HepG2 (cell line): ENCODE results near the gene ZNF628. TPM values are rescaled to one million over a fixed set of nuclear protein-coding genes. Genes with fewer than 3 reads are reported as not detected.
A peak's percentile ranks its signal among the peaks of the same experiment; 100 is the strongest.

Source experiments
- ATF7 ChIP-seq, 2 experiments: fragments of 450-650 bp in 1 of 2; sonication (generic) in 1 of 2; formaldehyde crosslinking in 1 of 2; IDR thresholded peaks; 2 replicates each; pipeline versions ENCODE4 v1.4.0 to v1.6.1; 2016 to 2020; ENCODE audit warnings: antibody characterized with exemption in 1 of 2, mild to moderate bottlenecking in 1 of 2, missing genetic modification reagents in 1 of 2
- EEA1 ChIP-seq: sonication (generic); formaldehyde crosslinking; IDR thresholded peaks from 2 replicates; pipeline ENCODE4 v1.5.1; 2020; ENCODE audit warnings: mild to moderate bottlenecking, missing genetic modification reagents, borderline replicate concordance
- KLF13 ChIP-seq: sonication (generic); formaldehyde crosslinking; IDR thresholded peaks from 2 replicates; pipeline ENCODE4 v1.4.0; 2020; ENCODE audit warnings: mild to moderate bottlenecking, missing genetic modification reagents
- MXD4 ChIP-seq: IDR thresholded peaks from 2 replicates; pipeline ENCODE4 v1.6.1; 2016; ENCODE audit warnings: mild to moderate bottlenecking, missing biosample characterization, missing genetic modification reagents
- NCOA5 ChIP-seq: sonication (generic); formaldehyde crosslinking; IDR thresholded peaks from 2 replicates; pipeline ENCODE4 v1.4.0; 2020; ENCODE audit warnings: missing genetic modification reagents
- POLR2AphosphoS2 ChIP-seq: IDR thresholded peaks from 2 replicates; pipeline ENCODE4 v1.6.1; 2011; ENCODE audit warnings: low read depth, low read length, improper control_type of control experiment
- PPARG ChIP-seq: conservative IDR thresholded peaks from 2 replicates; pipeline ENCODE4 v1.6.1; 2016; ENCODE audit warnings: missing biosample characterization, missing genetic modification reagents
- RELA ChIP-seq: sonication (generic); formaldehyde crosslinking; IDR thresholded peaks from 2 replicates; pipeline ENCODE4 v1.4.0; 2020; ENCODE audit warnings: missing genetic modification reagents
- SNRNP70 ChIP-seq: fragments of 200-400 bp; formaldehyde crosslinking; IDR thresholded peaks from 2 replicates; pipeline ENCODE4 v1.6.1; 2017; ENCODE audit warnings: mild to moderate bottlenecking, low read depth, low read length, moderate library complexity
- YEATS2 ChIP-seq: sonication (generic); formaldehyde crosslinking; IDR thresholded peaks from 2 replicates; pipeline ENCODE4 v1.4.0; 2020; ENCODE audit warnings: missing genetic modification reagents, borderline replicate concordance
- ZFP41 ChIP-seq: sonication (generic); formaldehyde crosslinking; IDR thresholded peaks from 2 replicates; pipeline ENCODE4 v1.4.0; 2020; ENCODE audit warnings: mild to moderate bottlenecking, missing genetic modification reagents, borderline replicate concordance
- ZFP82 ChIP-seq: sonication (generic); formaldehyde crosslinking; IDR thresholded peaks from 2 replicates; pipeline ENCODE4 v1.5.1; 2020; ENCODE audit warnings: mild to moderate bottlenecking, missing genetic modification reagents, borderline replicate concordance
- ZFX ChIP-seq: sonication (generic); formaldehyde crosslinking; IDR thresholded peaks from 2 replicates; pipeline ENCODE4 v1.4.0; 2020; ENCODE audit warnings: mild to moderate bottlenecking, low read depth, missing genetic modification reagents, moderate library complexity
- ZNF3 ChIP-seq: IDR thresholded peaks from 2 replicates; pipeline ENCODE4 v1.7.0; 2017; ENCODE audit warnings: inconsistent platforms
- ZNF674 ChIP-seq: sonication (generic); formaldehyde crosslinking; IDR thresholded peaks from 2 replicates; pipeline ENCODE4 v1.5.0; 2020; ENCODE audit warnings: low read depth, mild to moderate bottlenecking, missing genetic modification reagents
- polyA plus RNA-seq, 8 experiments: library from polyadenylated mRNA; depleted of rRNA in 3 of 8; stranded (reverse) in 7 of 8; unstranded in 1 of 8; fragments of >200 nt; fragmentation: Illumina TruSeq in 4 of 8; extraction: Trizol in 4 of 8; gene quantifications; 2 replicates each; pipeline versions ENCODE4 v1.2.1 to v1.2.3, GENCODE V29; 2011 to 2016; ENCODE audit warnings: low read depth in 4 of 8, missing spikeins in 1 of 8, mixed read lengths in 1 of 8; ENCODE audit not compliant: insufficient read depth in 1 of 8
- total RNA-seq, 5 experiments: library from RNA; depleted of rRNA; stranded (reverse); fragments of >200 nt; fragmentation: Illumina TruSeq; extraction: Trizol; gene quantifications; 2 replicates each; pipeline ENCODE4 v1.2.3, GENCODE V29; 2016; ENCODE audit warnings: low read depth in 1 of 5
- TF ChIP-seq, protein P1 (sequence below): sonication (generic); formaldehyde crosslinking; IDR thresholded peaks from 2 replicates; pipeline ENCODE4 v1.9.0; 2021; ENCODE audit warnings: mild to moderate bottlenecking, missing genetic modification reagents
- TF ChIP-seq, protein P2 (sequence below): IDR thresholded peaks from 2 replicates; pipeline ENCODE4 v1.6.1; 2016
- TF ChIP-seq, protein P3 (sequence below), 2 experiments: sonication (generic) in 1 of 2; formaldehyde crosslinking in 1 of 2; IDR thresholded peaks; 2 replicates each; pipeline versions ENCODE4 v1.4.0 to v1.6.1; 2018 to 2020; ENCODE audit warnings: missing genetic modification reagents in 2 of 2, borderline replicate concordance in 1 of 2, low read depth in 1 of 2, mild to moderate bottlenecking in 1 of 2, missing biosample characterization in 1 of 2

The ZNF628 gene
- total and polyA plus RNA-seq, 2 of the 13 experiments (the other 11 are each of a cell fraction or from before 2014, with no cell fraction given), result 0.54 to 1.2 TPM

DNA sequence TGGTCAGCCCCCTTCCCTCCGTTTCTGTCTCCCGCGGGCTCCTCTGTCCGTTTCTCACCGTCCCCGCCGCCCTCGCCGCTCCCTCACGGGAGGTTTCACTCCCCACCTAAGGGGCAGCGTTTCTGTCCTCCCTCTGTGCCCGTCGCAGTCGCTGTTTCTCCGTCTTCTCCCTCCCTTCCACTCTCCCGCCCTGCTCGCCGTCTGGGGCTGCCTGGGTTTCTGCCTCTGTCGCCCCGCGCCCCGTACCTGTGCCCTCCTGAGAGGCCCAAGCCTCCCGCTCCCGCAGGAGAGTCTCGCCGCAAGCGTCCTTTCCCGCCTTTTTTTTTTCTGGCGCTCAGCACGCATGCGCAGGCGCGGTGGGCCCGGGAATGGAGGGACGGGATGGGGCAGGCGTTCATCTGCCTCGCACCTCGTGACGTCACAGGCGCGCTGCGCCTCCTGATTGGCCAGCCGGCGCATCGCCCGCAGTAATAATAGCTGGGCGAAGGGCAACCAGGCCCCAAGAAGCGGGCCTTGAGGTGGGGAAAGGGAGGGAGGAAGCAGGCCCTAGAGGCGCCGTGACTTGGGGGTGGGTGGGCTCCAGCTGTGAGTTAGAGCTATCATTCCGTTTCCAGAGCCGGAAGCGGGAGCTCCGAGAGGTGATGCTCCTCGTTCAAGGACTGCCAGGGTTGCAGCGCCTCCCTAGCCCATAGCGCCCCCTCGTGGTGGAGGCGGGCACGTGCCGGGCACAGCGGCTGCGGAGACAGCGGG, 27.3 kb downstream of the ZNF628 start (continued):
- TF ChIP-seq, protein P1, sequence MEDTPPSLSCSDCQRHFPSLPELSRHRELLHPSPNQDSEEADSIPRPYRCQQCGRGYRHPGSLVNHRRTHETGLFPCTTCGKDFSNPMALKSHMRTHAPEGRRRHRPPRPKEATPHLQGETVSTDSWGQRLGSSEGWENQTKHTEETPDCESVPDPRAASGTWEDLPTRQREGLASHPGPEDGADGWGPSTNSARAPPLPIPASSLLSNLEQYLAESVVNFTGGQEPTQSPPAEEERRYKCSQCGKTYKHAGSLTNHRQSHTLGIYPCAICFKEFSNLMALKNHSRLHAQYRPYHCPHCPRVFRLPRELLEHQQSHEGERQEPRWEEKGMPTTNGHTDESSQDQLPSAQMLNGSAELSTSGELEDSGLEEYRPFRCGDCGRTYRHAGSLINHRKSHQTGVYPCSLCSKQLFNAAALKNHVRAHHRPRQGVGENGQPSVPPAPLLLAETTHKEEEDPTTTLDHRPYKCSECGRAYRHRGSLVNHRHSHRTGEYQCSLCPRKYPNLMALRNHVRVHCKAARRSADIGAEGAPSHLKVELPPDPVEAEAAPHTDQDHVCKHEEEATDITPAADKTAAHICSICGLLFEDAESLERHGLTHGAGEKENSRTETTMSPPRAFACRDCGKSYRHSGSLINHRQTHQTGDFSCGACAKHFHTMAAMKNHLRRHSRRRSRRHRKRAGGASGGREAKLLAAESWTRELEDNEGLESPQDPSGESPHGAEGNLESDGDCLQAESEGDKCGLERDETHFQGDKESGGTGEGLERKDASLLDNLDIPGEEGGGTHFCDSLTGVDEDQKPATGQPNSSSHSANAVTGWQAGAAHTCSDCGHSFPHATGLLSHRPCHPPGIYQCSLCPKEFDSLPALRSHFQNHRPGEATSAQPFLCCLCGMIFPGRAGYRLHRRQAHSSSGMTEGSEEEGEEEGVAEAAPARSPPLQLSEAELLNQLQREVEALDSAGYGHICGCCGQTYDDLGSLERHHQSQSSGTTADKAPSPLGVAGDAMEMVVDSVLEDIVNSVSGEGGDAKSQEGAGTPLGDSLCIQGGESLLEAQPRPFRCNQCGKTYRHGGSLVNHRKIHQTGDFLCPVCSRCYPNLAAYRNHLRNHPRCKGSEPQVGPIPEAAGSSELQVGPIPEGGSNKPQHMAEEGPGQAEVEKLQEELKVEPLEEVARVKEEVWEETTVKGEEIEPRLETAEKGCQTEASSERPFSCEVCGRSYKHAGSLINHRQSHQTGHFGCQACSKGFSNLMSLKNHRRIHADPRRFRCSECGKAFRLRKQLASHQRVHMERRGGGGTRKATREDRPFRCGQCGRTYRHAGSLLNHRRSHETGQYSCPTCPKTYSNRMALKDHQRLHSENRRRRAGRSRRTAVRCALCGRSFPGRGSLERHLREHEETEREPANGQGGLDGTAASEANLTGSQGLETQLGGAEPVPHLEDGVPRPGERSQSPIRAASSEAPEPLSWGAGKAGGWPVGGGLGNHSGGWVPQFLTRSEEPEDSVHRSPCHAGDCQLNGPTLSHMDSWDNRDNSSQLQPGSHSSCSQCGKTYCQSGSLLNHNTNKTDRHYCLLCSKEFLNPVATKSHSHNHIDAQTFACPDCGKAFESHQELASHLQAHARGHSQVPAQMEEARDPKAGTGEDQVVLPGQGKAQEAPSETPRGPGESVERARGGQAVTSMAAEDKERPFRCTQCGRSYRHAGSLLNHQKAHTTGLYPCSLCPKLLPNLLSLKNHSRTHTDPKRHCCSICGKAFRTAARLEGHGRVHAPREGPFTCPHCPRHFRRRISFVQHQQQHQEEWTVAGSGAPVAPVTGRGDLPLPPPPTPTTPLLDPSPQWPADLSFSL (CRISPR knock-in tag), result peak; percentile 42; the same call in 1 of the 2 replicates
- peak; percentile 52; the same call in 1 of the 2 replicates for TF ChIP-seq MXD4 (CRISPR knock-in tag)
- TF ChIP-seq, protein P2, sequence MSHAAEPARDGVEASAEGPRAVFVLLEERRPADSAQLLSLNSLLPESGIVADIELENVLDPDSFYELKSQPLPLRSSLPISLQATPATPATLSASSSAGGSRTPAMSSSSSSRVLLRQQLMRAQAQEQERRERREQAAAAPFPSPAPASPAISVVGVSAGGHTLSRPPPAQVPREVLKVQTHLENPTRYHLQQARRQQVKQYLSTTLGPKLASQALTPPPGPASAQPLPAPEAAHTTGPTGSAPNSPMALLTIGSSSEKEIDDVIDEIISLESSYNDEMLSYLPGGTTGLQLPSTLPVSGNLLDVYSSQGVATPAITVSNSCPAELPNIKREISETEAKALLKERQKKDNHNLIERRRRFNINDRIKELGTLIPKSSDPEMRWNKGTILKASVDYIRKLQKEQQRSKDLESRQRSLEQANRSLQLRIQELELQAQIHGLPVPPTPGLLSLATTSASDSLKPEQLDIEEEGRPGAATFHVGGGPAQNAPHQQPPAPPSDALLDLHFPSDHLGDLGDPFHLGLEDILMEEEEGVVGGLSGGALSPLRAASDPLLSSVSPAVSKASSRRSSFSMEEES (CRISPR knock-in tag), result peak; percentile 42; the same call in 1 of the 2 replicates
- TF ChIP-seq RELA, result no peak
- TF ChIP-seq EEA1 (CRISPR knock-in tag), result no peak
- TF ChIP-seq ZFP41 (CRISPR knock-in tag), result no peak
- TF ChIP-seq, protein P3, sequence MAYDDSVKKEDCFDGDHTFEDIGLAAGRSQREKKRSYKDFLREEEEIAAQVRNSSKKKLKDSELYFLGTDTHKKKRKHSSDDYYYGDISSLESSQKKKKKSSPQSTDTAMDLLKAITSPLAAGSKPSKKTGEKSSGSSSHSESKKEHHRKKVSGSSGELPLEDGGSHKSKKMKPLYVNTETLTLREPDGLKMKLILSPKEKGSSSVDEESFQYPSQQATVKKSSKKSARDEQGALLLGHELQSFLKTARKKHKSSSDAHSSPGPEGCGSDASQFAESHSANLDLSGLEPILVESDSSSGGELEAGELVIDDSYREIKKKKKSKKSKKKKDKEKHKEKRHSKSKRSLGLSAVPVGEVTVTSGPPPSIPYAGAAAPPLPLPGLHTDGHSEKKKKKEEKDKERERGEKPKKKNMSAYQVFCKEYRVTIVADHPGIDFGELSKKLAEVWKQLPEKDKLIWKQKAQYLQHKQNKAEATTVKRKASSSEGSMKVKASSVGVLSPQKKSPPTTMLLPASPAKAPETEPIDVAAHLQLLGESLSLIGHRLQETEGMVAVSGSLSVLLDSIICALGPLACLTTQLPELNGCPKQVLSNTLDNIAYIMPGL (CRISPR knock-in tag; IDR thresholded peaks at IDR 0.05; ENCODE audit: borderline replicate concordance in 1 of 2, low read depth in 1 of 2), result peak; percentile 72 to 84
- no peak for TF ChIP-seq PPARG (CRISPR knock-in tag)
- no peak for TF ChIP-seq NCOA5 (CRISPR knock-in tag)
- TF ChIP-seq ZNF3, result no peak
- 0 out of 2 replicates have a peak, but pooled peaks have one; percentile 14 for TF ChIP-seq KLF13
- no peak for TF ChIP-seq ZNF674 (CRISPR knock-in tag)
- no peak for TF ChIP-seq ZFP82 (CRISPR knock-in tag)
- TF ChIP-seq ZFX (CRISPR knock-in tag), result peak; percentile 61
- TF ChIP-seq POLR2AphosphoS2, result no peak
- TF ChIP-seq ATF7 (IDR thresholded peaks at IDR 0.05), result peak; percentile 28; the same call in 1 of the 2 replicates
- TF ChIP-seq ATF7 (CRISPR knock-in tag; IDR thresholded peaks at IDR 0.05), result no peak
- TF ChIP-seq YEATS2, result peak; percentile 36; the same call in 1 of the 2 replicates
- no peak for TF ChIP-seq SNRNP70
